ENCODE measurements around the gene STARD13. TPM values are rescaled to one million over a fixed set of nuclear protein-coding genes. Genes with fewer than 3 reads are reported as not detected.

Gene STARD13
- total RNA-seq, 1 experiment from 2014 or later: 4.1 TPM

- Histone ChIP-seq H2AFZ (ENCODE audit: low read depth, low read length, poor library complexity, severe bottlenecking) (no peak overlapping the region), H3K79me2 (ENCODE audit: insufficient read depth, low read length) (no peaks in the 10 kb centered on the region), H3K4me2 (ENCODE audit: low read length) (no peak overlapping the region), H3K9me2 (ENCODE audit: insufficient read depth) (no peaks in the 10 kb centered on the region), H3K27ac (ENCODE audit: low read depth, low read length) (no peak overlapping the region), H3K4me3 (replicated peaks in 1 of 2; ENCODE audit: low read depth in 1 of 2, low read length in 2 of 2) (no peak overlapping the region), H3K27me3 (ENCODE audit: insufficient read depth, low read length) (no peaks in the 10 kb centered on the region), H3K4me1 (ENCODE audit: control insufficient read depth in 1 of 2, insufficient read depth in 2 of 2, low read length in 2 of 2) (peaks cover 0 to 2% of the 10 kb centered on the region in 2 experiments; a peak in 2 of 4 replicates), H3K9me3 (ENCODE audit: control insufficient read depth in 1 of 2, insufficient read depth in 1 of 2, low read depth in 1 of 2, low read length in 2 of 2) (no peaks in the 10 kb centered on the region), H3K36me3 (ENCODE audit: control insufficient read depth in 1 of 2, insufficient read depth in 2 of 2, low read length in 2 of 2) (no peaks in the 10 kb centered on the region), H3K9ac (ENCODE audit: low read length) (no peak overlapping the region), H4K20me1 (ENCODE audit: insufficient read depth) (no peaks in the 10 kb centered on the region)
- TF ChIP-seq EZH2 (IDR thresholded peaks at IDR 0.05) (no peak), FOSL1 (IDR thresholded peaks at IDR 0.05; ENCODE audit: low read depth) (no peak), SIN3A (IDR thresholded peaks at IDR 0.05; ENCODE audit: low read depth) (no peak), TCF7L2 (IDR thresholded peaks at IDR 0.05; ENCODE audit: borderline replicate concordance, extremely low read depth, insufficient read depth, insufficient read length) (no peak), SP1 (IDR thresholded peaks at IDR 0.05; ENCODE audit: low read depth) (no peak), REST (IDR thresholded peaks at IDR 0.05; ENCODE audit: low read depth) (no peak), SRF (IDR thresholded peaks at IDR 0.05; ENCODE audit: low read depth) (no peak), EGR1 (IDR thresholded peaks at IDR 0.05; ENCODE audit: low read depth) (no peak), CBX3 (IDR thresholded peaks at IDR 0.05; ENCODE audit: low read depth) (no peak), MAX (IDR thresholded peaks at IDR 0.05) (no peak), POLR2A (IDR thresholded peaks at IDR 0.05; ENCODE audit: borderline replicate concordance, extremely low read depth, insufficient read depth, insufficient read length) (no peak), YY1 (IDR thresholded peaks at IDR 0.05; ENCODE audit: extremely low read depth, insufficient replicate concordance, low read depth, low read length) (no peak), CEBPB (IDR thresholded peaks at IDR 0.05; ENCODE audit: low read depth) (no peak)
- TF ChIP-seq, protein P1, sequence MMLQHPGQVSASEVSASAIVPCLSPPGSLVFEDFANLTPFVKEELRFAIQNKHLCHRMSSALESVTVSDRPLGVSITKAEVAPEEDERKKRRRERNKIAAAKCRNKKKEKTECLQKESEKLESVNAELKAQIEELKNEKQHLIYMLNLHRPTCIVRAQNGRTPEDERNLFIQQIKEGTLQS (IDR thresholded peaks at IDR 0.05): no peak
- intact Hi-C loops (cut with micrococcal nuclease): no loop called here
- no TSS peak for BruUV-seq (replicated peaks)
- ATAC-seq (no peak), DNase-seq (ENCODE audit: low read depth, low spot score) (no peak)
- CTCF ChIA-PET: no interaction called here
- POLR2A ChIA-PET: no interaction called here
- RAD21 ChIA-PET (ENCODE audit: low non-redundant PET in 1 of 2, low total read pairs in 2 of 2, uncharacterized antibody in 2 of 2, unreplicated experiment in 2 of 2): no interaction called here
Measured at GRCh38 chr13:33193428-33193974, 92.1 kb downstream of the STARD13 start.
